HG03135 (cell line): ENCODE results near the gene MARCHF9.

Experiments
- ATAC-seq: cut with Tn5 transposase; IDR thresholded peaks from one replicate; pipeline ENCODE4 v1.9.1; 2021; ENCODE audit warnings: mild to moderate bottlenecking, moderate library complexity; ENCODE audit not compliant: unreplicated experiment

MARCHF9 gene

GRCh38 chr12:57753756-57754337, 1.1 kb upstream of the MARCHF9 start:
- ATAC-seq, result no peak

- ATAC-seq, result no peak
These were observed 221 bp downstream of the MARCHF9 start for GRCh38 chr12:57755194-57755453.

- no peak for ATAC-seq
These were observed 810 bp downstream of the MARCHF9 start for GRCh38 chr12:57755454-57756372.

- ATAC-seq, result no peak
These were observed 1.8 kb downstream of the MARCHF9 start for GRCh38 chr12:57756406-57757341.

GRCh38 chr12:57757771-57758170, 2.9 kb downstream of the MARCHF9 start:
- ATAC-seq, result no peak

GRCh38 chr12:57758552-57759359, 3.9 kb downstream of the MARCHF9 start:
- no peak for ATAC-seq

GRCh38 chr12:57759360-57759980, 4.6 kb downstream of the MARCHF9 start:
- no peak for ATAC-seq

GRCh38 chr12:57760347-57760982, 5.6 kb downstream of the MARCHF9 start:
- no peak for ATAC-seq

- ATAC-seq, result no peak
These were observed 6.6 kb downstream of the MARCHF9 start for GRCh38 chr12:57761391-57761998.

- ATAC-seq, result no peak
These were observed 7.6 kb downstream of the MARCHF9 start for GRCh38 chr12:57762463-57762862.

GRCh38 chr12:57763881-57764661, 9.2 kb downstream of the MARCHF9 start:
- no peak for ATAC-seq

GRCh38 chr12:57764662-57765002, 9.7 kb downstream of the MARCHF9 start:
- ATAC-seq, result no peak

GRCh38 chr12:57765003-57765697, 10.2 kb downstream of the MARCHF9 start:
- ATAC-seq, result no peak

- ATAC-seq, result no peak
These were observed 11.0 kb downstream of the MARCHF9 start for GRCh38 chr12:57765698-57766463.

- no peak for ATAC-seq
These were observed 11.8 kb downstream of the MARCHF9 start, which contains the start of gene CYP27B1 for GRCh38 chr12:57766464-57767304. TSS of gene CYP27B1 (minus strand) at chr12:57767078. CDS start at chr12:57767041, 37 bp downstream.

GRCh38 chr12:57767305-57767698, 12.4 kb downstream of the MARCHF9 start:
- ATAC-seq, result no peak
